ENCODE measurements around the gene RRAGA.
"Not testable (repeated sequence)": the region's sequence is repeated elsewhere in the genome, so short reads cannot be mapped to it uniquely, and the experiment has no call there.

The RRAGA gene

DNA sequence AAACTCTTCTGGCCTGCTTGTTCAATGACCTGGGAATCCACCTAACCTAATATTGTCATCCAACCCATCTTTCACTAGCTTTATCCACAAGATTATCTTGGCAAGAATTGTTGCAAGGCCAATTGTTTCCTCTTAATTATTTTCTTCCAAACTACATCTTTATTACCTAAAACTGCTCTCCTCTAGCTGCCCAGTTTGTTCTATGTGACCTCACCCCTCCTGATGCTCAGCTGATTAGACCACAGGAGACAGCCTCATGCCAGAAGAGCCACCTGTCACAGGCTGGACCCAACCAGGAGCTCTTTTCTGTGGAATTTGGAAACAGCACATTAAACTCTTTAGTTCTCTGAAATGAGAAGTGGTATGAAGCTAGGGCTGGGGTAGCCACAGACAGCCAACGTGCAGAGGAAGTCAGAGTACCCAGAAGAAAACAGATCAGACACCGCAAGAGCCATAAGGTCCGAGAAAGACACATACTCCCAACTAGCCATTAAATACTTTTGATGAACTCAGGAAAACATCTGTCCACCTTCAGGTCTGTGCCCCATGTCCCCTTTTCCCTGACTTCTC is 28.3 kb upstream of the RRAGA start (continued):
- no peak for TF ChIP-seq ARNTL (CRISPR knock-in tag; IDR thresholded peaks at IDR 0.05; ENCODE audit: borderline replicate concordance, low read depth)

DNA sequence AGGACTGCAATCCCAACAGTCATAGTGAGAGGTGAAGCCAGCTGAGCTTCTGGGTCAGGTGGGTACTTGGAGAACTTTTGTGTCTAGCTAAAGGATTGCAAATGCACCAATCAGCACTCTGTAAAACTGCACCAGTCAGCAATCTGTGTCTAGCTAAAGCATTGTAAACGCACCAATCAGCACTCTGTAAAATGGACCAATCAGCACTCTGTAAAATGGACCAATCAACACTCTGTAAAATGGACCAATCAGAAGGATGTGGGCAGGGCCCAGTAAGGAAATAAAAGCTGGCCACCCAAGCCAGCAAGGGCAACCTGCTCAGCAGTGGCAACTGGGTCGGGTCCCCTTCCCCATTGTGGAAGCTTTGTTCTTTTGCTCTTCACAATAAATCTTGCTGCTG is 27.6 kb upstream of the RRAGA start:
- ATAC-seq: not testable (repeated sequence)

DNA sequence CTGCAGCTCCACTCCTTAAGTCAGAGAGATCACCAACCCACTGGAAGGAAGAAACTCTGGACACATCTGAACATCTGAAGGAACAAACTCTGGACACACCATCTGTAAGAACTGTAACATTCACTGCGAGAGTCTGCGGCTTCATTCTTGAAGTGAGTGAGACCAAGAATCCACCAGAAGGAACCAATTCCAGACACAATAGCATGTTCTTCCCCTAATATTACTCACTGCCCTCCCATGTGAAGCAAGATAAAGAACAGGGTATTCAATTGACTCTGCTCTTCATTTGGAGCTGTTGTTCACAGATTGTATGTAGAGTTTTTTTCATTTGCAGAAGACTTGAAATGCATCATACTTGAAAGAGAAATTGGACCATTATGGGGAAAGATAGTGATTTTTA is 27.0 kb upstream of the RRAGA start:
- no peak for ATAC-seq
- TF ChIP-seq, protein P1, sequence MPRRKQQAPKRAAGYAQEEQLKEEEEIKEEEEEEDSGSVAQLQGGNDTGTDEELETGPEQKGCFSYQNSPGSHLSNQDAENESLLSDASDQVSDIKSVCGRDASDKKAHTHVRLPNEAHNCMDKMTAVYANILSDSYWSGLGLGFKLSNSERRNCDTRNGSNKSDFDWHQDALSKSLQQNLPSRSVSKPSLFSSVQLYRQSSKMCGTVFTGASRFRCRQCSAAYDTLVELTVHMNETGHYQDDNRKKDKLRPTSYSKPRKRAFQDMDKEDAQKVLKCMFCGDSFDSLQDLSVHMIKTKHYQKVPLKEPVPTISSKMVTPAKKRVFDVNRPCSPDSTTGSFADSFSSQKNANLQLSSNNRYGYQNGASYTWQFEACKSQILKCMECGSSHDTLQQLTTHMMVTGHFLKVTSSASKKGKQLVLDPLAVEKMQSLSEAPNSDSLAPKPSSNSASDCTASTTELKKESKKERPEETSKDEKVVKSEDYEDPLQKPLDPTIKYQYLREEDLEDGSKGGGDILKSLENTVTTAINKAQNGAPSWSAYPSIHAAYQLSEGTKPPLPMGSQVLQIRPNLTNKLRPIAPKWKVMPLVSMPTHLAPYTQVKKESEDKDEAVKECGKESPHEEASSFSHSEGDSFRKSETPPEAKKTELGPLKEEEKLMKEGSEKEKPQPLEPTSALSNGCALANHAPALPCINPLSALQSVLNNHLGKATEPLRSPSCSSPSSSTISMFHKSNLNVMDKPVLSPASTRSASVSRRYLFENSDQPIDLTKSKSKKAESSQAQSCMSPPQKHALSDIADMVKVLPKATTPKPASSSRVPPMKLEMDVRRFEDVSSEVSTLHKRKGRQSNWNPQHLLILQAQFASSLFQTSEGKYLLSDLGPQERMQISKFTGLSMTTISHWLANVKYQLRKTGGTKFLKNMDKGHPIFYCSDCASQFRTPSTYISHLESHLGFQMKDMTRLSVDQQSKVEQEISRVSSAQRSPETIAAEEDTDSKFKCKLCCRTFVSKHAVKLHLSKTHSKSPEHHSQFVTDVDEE (CRISPR knock-in tag; IDR thresholded peaks at IDR 0.05): no peak
- TF ChIP-seq OSR1 (CRISPR knock-in tag; IDR thresholded peaks at IDR 0.05) (no peak), ZNF565 (CRISPR knock-in tag; conservative IDR thresholded peaks at IDR 0.05; ENCODE audit: low read depth) (no peak), RARB (CRISPR knock-in tag; IDR thresholded peaks at IDR 0.05) (no peak), PPARA (CRISPR knock-in tag; IDR thresholded peaks at IDR 0.05; ENCODE audit: borderline replicate concordance) (no peak), CSDC2 (CRISPR knock-in tag; IDR thresholded peaks at IDR 0.05) (no peak), ZFP30 (CRISPR knock-in tag; IDR thresholded peaks at IDR 0.05) (no peak), BACH2 (CRISPR knock-in tag; IDR thresholded peaks at IDR 0.05; ENCODE audit: borderline replicate concordance) (no peak), ZFP3 (CRISPR knock-in tag; IDR thresholded peaks at IDR 0.05) (no peak), SNAI2 (CRISPR knock-in tag; IDR thresholded peaks at IDR 0.05) (no peak), ESRRG (CRISPR knock-in tag; IDR thresholded peaks at IDR 0.05) (no peak), ZNF70 (CRISPR knock-in tag; IDR thresholded peaks at IDR 0.05) (no peak), TCF4 (CRISPR knock-in tag; IDR thresholded peaks at IDR 0.05; ENCODE audit: borderline replicate concordance) (no peak), ZC3H10 (CRISPR knock-in tag; IDR thresholded peaks at IDR 0.05) (no peak), TOX (CRISPR knock-in tag; IDR thresholded peaks at IDR 0.05; ENCODE audit: borderline replicate concordance) (no peak), GLIS3 (CRISPR knock-in tag; IDR thresholded peaks at IDR 0.05) (no peak), ISL1 (CRISPR knock-in tag; IDR thresholded peaks at IDR 0.05) (no peak)
- TF ChIP-seq, protein P2, sequence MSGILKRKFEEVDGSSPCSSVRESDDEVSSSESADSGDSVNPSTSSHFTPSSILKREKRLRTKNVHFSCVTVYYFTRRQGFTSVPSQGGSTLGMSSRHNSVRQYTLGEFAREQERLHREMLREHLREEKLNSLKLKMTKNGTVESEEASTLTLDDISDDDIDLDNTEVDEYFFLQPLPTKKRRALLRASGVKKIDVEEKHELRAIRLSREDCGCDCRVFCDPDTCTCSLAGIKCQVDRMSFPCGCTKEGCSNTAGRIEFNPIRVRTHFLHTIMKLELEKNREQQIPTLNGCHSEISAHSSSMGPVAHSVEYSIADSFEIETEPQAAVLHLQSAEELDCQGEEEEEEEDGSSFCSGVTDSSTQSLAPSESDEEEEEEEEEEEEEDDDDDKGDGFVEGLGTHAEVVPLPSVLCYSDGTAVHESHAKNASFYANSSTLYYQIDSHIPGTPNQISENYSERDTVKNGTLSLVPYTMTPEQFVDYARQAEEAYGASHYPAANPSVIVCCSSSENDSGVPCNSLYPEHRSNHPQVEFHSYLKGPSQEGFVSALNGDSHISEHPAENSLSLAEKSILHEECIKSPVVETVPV (CRISPR knock-in tag; IDR thresholded peaks at IDR 0.05): no peak
- TF ChIP-seq, protein P3, sequence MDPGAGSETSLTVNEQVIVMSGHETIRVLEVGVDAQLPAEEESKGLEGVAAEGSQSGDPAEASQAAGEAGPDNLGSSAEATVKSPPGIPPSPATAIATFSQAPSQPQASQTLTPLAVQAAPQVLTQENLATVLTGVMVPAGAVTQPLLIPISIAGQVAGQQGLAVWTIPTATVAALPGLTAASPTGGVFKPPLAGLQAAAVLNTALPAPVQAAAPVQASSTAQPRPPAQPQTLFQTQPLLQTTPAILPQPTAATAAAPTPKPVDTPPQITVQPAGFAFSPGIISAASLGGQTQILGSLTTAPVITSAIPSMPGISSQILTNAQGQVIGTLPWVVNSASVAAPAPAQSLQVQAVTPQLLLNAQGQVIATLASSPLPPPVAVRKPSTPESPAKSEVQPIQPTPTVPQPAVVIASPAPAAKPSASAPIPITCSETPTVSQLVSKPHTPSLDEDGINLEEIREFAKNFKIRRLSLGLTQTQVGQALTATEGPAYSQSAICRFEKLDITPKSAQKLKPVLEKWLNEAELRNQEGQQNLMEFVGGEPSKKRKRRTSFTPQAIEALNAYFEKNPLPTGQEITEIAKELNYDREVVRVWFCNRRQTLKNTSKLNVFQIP (CRISPR knock-in tag; IDR thresholded peaks at IDR 0.05; ENCODE audit: borderline replicate concordance, low read depth): no peak
- TF ChIP-seq, protein P4, sequence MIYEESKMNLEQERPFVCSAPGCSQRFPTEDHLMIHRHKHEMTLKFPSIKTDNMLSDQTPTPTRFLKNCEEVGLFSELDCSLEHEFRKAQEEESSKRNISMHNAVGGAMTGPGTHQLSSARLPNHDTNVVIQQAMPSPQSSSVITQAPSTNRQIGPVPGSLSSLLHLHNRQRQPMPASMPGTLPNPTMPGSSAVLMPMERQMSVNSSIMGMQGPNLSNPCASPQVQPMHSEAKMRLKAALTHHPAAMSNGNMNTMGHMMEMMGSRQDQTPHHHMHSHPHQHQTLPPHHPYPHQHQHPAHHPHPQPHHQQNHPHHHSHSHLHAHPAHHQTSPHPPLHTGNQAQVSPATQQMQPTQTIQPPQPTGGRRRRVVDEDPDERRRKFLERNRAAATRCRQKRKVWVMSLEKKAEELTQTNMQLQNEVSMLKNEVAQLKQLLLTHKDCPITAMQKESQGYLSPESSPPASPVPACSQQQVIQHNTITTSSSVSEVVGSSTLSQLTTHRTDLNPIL (CRISPR knock-in tag; IDR thresholded peaks at IDR 0.05; ENCODE audit: low read depth): no peak

DNA sequence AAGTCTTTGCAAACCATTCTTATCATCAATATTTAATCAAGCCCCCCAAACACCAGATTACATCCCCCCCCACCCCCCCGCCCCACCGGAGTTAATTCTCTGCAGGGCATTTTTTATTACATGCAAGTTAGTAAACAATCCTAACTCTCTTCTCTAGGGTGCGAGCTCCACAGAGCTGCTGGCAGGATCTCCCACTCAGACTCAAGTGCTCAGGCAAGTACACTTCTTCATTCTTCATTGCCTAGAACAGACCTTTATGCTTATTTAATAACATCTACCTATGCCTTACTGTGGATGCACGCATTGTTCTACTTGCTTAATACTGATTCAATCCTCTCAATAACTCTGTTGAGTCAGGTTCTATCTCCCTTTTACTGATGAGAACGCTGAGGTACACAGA is 26.1 kb upstream of the RRAGA start:
- no peak for ATAC-seq
- TF ChIP-seq, protein P5, sequence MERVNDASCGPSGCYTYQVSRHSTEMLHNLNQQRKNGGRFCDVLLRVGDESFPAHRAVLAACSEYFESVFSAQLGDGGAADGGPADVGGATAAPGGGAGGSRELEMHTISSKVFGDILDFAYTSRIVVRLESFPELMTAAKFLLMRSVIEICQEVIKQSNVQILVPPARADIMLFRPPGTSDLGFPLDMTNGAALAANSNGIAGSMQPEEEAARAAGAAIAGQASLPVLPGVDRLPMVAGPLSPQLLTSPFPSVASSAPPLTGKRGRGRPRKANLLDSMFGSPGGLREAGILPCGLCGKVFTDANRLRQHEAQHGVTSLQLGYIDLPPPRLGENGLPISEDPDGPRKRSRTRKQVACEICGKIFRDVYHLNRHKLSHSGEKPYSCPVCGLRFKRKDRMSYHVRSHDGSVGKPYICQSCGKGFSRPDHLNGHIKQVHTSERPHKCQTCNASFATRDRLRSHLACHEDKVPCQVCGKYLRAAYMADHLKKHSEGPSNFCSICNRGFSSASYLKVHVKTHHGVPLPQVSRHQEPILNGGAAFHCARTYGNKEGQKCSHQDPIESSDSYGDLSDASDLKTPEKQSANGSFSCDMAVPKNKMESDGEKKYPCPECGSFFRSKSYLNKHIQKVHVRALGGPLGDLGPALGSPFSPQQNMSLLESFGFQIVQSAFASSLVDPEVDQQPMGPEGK (CRISPR knock-in tag; IDR thresholded peaks at IDR 0.05; ENCODE audit: borderline replicate concordance): no peak
- no peak for TF ChIP-seq RARB (CRISPR knock-in tag; IDR thresholded peaks at IDR 0.05)
- TF ChIP-seq GLIS3 (CRISPR knock-in tag; IDR thresholded peaks at IDR 0.05): no peak
- TF ChIP-seq ZFP30 (CRISPR knock-in tag; IDR thresholded peaks at IDR 0.05): no peak
- no peak for TF ChIP-seq SNAI2 (CRISPR knock-in tag; IDR thresholded peaks at IDR 0.05)
- no peak for TF ChIP-seq BACH2 (CRISPR knock-in tag; IDR thresholded peaks at IDR 0.05; ENCODE audit: borderline replicate concordance)
- TF ChIP-seq, protein P2 (CRISPR knock-in tag; IDR thresholded peaks at IDR 0.05): no peak
- no peak for TF ChIP-seq ZNF8 (CRISPR knock-in tag; IDR thresholded peaks at IDR 0.05)
- no peak for TF ChIP-seq ZNF70 (CRISPR knock-in tag; IDR thresholded peaks at IDR 0.05)
- no peak for TF ChIP-seq TCF4 (CRISPR knock-in tag; IDR thresholded peaks at IDR 0.05; ENCODE audit: borderline replicate concordance)
- TF ChIP-seq CSDC2 (CRISPR knock-in tag; IDR thresholded peaks at IDR 0.05): no peak
- TF ChIP-seq, protein P4 (CRISPR knock-in tag; IDR thresholded peaks at IDR 0.05; ENCODE audit: low read depth): no peak
